C4-2B (cell line): Measurements from ENCODE around the gene IGSF22.

ENCODE experiments used
- H3K27ac ChIP-seq: fragments of 450-650 bp; 2 replicates; pipeline ENCODE4 v1.5.1; 2017
- ZFX ChIP-seq: fragments of 450-650 bp; IDR thresholded peaks from 2 replicates; pipeline ENCODE4 v1.6.1; 2017
- TF ChIP-seq, protein P1 (sequence below): fragments of 450-650 bp; conservative IDR thresholded peaks from 2 replicates; pipeline ENCODE4 v1.5.1; 2017; ENCODE audit warnings: mild to moderate bottlenecking

The IGSF22 gene

DNA sequence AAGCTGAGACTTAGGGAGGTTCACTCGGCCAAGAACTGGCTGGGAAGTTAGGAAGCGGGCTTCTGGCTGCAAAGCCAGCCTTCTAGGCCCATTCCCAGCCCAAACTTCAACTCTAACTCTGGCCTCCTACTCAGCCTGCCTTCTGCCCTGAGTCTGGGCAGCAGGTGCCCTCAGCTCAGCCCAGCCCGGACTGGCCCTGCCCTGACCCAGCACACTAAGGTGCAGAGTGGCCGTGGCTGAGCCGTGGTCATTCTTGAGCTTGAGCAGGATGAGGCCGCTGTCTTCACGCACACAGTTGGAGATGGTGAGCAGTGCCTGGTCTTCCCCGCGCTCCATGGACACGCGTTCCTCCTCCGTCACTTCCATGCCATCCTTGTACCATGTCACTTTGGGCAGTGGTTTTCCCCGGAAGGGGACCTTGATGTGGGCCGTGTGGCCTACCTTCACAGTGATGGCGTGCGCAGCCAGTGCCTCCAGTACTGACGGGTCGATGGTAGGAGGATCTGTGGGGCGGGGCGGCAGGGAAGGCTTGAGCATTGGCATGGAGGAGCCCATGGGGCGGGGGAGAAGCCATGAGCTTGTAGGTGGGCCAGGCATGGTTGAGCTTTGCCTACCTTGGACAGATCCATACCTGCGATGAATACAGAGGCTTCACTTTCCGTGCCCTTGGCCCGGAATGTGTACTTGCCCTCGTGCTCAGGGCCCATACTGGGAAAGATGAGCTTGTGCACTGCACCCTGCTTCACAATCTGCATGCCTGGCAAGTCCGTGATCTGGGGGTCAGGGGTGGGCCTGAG lies 12.1 kb downstream of the IGSF22 start:
- H3K27ac ChIP-seq, result no peak overlapping the region
- TF ChIP-seq ZFX, result no peak
- TF ChIP-seq, protein P1, sequence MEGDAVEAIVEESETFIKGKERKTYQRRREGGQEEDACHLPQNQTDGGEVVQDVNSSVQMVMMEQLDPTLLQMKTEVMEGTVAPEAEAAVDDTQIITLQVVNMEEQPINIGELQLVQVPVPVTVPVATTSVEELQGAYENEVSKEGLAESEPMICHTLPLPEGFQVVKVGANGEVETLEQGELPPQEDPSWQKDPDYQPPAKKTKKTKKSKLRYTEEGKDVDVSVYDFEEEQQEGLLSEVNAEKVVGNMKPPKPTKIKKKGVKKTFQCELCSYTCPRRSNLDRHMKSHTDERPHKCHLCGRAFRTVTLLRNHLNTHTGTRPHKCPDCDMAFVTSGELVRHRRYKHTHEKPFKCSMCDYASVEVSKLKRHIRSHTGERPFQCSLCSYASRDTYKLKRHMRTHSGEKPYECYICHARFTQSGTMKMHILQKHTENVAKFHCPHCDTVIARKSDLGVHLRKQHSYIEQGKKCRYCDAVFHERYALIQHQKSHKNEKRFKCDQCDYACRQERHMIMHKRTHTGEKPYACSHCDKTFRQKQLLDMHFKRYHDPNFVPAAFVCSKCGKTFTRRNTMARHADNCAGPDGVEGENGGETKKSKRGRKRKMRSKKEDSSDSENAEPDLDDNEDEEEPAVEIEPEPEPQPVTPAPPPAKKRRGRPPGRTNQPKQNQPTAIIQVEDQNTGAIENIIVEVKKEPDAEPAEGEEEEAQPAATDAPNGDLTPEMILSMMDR, result no peak

DNA sequence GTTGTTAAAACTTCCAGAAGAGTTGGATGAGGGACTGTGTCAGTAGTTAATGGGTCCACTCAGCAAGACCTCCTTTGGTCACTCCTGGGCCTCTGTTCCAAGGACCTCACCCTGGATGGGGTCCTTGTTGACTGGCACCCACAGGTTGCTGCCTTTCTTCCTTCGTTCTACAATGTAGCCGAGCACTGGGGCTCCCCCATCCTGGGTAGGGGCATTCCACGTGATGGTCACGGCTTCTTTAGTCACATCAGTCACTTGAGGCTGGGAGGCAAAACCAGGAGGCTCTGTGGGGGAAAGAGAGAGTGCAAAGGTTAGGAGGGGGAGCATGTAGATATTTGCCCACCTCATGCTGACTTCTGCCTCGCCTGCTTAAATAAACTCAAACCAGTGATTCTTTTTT lies 15.4 kb downstream of the IGSF22 start:
- TF ChIP-seq, protein P1, result no peak
- no peak for TF ChIP-seq ZFX
- H3K27ac ChIP-seq, result no peak overlapping the region

DNA sequence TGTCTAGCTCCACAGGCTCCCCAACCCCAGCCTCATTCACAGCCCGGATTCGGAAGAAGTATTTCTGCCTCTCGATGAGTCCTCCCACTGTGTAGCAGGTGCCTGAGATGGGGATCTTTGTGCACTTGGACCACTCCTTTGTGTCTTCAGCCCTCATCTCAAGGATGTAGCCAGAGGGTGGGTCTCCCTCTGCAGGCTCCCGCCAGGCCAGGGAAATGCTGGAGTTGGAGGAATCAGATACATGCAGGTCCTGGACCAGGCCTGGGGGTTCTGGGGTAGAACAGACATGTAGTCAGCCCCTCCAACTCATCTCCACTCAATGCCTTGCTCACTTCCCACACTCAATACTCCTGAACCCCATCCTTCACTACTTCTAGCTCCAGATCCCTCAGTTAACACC lies 16.6 kb downstream of the IGSF22 start:
- H3K27ac ChIP-seq, result no peak overlapping the region
- TF ChIP-seq ZFX, result no peak
- TF ChIP-seq, protein P1, result no peak

DNA sequence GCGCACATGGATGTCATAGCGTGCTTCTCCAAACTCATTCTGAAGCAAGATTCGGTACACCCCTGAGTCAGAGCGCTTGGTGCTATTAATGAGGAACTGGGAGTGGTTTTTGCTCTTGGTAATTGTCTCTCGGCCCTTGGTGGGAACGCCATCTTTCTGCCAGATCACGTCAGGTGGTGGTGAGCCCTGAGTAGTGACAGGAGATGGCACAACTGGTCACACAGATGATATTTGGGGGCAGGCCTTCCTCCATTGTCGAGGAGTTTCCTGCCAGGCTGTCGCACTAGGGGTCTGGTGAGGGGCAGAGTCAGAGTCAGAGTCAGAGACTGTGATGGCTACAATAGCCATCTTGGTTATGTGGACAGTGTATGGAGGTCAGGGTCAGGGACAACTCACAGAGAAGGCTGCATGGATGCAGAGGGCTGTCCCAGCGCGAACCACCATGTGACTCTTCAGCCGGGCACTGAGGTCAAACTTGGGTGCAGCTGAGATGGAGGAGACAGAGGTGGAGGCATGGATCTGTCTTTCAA lies 18.1 kb downstream of the IGSF22 start:
- TF ChIP-seq, protein P1, result no peak
- TF ChIP-seq ZFX, result no peak
- H3K27ac ChIP-seq, result no peak overlapping the region

DNA sequence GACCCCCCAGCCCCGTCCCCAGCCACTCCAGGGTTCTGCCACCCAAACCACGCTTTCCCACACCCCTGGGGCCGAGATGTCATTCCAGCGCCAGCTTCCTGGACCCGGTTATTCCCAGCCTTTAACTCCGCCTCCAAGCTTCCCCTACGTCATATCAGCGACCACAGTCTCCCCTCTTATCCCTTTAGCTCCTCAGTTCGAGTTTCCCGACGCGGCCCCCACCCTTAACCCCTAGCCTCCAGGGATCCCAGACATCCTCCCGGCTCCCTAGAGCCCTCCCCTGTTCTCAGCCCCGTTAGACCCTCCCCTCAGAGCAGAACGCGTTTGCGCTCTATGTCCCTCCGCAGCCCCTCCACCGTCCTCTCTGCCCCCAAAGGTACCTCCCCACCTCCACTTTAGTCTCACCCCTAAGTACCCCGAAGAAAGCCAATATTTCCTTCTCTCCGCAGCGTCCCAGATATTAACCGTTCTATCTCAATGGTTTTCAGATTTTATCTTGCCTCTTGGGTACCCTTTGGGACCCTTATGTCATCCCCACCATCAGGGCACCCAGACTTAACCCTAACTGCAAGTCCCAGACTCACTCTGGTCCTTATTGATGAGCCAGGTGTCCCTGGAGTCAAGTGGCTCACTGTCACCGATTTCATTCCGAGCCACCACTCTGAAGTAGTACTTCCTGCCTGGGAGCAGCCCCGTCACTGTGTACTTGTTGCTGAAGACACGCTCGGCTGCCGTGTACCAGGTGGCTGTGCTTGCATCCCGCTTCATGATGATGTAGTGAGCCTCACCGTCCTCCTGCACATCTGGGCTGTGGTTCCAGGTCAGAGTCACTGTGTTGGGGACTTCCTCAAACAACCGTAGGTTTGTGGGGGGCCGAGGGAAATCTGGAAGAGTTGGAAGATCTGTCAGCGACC lies 19.4 kb downstream of the IGSF22 start:
- TF ChIP-seq, protein P1, result no peak
- no peak for TF ChIP-seq ZFX

DNA sequence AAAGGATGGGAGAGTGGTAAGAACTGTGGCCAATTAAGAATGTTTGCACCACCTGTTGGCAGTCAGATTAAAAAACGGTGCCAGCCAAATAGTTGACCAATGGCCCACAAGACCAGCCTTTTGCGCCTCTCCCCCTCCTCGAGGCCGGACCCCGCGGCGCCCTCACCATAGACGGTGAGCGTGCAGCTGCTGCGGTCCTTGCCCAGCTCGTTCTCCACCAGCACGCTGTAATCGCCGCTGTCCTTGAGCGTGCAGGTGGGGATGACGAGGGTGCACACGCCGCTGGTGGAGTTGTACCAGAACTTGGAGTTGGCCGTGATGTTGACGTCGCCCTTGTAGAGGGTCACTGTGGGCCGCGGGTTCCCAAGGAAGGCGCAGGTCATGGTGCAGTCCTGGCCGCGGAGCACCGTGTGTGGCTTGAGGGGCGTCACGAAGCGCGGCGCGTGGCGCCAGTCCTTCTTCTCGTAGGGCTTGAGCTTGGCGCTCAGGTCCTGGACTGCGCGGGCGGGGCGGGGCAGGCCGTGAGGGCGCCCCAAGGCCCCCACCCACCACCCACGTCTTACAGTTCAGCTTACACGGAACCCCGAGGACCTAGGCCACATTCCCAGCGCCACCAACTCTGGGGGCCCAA lies 20.2 kb downstream of the IGSF22 start:
- H3K27ac ChIP-seq, result no peak overlapping the region

More for the DNA sequence above, 19.4 kb downstream of the IGSF22 start:
- no peak overlapping the region for H3K27ac ChIP-seq

More for the DNA sequence above, 20.2 kb downstream of the IGSF22 start:
- TF ChIP-seq, protein P1, result no peak
- TF ChIP-seq ZFX, result no peak
